ENCODE data around the gene NFYC. TPM values are rescaled to one million over a fixed set of nuclear protein-coding genes. Genes with fewer than 3 reads are reported as not detected.

NFYC gene
- total and polyA plus RNA-seq, 2 of the 8 experiments (the other 6 are each of a cell fraction or from before 2014, with no cell fraction given), result 54.1 to 124 TPM

DNA sequence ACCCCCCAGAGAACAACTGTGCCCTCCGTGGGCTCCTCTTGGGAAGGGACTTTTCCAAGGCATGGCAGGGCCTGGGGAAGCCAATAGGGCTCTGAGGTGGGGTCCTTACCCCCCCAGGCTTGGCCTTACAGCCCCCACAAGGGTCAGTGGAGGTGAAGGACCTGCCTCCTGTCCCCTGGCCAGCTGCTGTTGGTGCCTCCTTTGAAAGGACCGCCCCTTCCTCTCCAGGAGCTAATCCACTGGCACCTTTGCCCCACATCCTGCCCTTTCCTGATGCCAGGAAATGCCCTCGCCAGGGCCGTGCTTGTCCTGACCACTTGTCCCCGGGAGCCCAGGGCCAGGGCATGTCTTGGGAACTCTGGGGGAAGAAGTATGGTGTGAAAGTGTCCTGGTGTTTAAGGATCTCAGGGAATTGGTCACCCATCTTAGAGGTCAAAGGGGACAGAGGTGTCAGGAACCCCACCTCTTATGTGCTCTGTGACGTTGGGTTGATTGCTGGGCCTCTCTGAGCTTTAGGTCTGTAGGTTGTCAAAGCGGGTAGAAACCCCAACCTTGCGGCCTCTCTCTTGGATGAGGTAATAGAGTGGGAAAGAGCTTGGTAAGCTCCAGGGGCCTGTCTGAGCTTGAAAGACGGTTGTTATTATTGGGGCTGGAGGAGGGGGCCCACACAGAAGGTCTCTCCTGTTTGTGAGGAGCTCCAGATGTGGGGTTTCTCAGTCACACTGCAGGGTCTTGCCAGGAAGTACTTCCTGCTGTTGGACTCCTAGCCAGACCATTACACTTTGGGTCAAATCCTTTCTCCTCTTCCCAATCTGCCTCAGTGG lies 94.9 kb downstream of the NFYC start (continued):
- TF ChIP-seq, protein P1, sequence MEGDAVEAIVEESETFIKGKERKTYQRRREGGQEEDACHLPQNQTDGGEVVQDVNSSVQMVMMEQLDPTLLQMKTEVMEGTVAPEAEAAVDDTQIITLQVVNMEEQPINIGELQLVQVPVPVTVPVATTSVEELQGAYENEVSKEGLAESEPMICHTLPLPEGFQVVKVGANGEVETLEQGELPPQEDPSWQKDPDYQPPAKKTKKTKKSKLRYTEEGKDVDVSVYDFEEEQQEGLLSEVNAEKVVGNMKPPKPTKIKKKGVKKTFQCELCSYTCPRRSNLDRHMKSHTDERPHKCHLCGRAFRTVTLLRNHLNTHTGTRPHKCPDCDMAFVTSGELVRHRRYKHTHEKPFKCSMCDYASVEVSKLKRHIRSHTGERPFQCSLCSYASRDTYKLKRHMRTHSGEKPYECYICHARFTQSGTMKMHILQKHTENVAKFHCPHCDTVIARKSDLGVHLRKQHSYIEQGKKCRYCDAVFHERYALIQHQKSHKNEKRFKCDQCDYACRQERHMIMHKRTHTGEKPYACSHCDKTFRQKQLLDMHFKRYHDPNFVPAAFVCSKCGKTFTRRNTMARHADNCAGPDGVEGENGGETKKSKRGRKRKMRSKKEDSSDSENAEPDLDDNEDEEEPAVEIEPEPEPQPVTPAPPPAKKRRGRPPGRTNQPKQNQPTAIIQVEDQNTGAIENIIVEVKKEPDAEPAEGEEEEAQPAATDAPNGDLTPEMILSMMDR (IDR thresholded peaks at IDR 0.05; ENCODE audit: control extremely low read depth in 1 of 3, insufficient read depth in 1 of 3, low read depth in 1 of 3, low read length in 3 of 3), result no peak
- TF ChIP-seq CEBPB (IDR thresholded peaks at IDR 0.05; ENCODE audit: low read depth, low read length) (no peak), JUN (IDR thresholded peaks at IDR 0.05; ENCODE audit: low read depth, low read length) (no peak), BRCA1 (IDR thresholded peaks at IDR 0.05; ENCODE audit: low read depth, low read length) (no peak), POU5F1 (IDR thresholded peaks at IDR 0.05; ENCODE audit: low read depth, low read length) (no peak)
- TF ChIP-seq, protein P2, sequence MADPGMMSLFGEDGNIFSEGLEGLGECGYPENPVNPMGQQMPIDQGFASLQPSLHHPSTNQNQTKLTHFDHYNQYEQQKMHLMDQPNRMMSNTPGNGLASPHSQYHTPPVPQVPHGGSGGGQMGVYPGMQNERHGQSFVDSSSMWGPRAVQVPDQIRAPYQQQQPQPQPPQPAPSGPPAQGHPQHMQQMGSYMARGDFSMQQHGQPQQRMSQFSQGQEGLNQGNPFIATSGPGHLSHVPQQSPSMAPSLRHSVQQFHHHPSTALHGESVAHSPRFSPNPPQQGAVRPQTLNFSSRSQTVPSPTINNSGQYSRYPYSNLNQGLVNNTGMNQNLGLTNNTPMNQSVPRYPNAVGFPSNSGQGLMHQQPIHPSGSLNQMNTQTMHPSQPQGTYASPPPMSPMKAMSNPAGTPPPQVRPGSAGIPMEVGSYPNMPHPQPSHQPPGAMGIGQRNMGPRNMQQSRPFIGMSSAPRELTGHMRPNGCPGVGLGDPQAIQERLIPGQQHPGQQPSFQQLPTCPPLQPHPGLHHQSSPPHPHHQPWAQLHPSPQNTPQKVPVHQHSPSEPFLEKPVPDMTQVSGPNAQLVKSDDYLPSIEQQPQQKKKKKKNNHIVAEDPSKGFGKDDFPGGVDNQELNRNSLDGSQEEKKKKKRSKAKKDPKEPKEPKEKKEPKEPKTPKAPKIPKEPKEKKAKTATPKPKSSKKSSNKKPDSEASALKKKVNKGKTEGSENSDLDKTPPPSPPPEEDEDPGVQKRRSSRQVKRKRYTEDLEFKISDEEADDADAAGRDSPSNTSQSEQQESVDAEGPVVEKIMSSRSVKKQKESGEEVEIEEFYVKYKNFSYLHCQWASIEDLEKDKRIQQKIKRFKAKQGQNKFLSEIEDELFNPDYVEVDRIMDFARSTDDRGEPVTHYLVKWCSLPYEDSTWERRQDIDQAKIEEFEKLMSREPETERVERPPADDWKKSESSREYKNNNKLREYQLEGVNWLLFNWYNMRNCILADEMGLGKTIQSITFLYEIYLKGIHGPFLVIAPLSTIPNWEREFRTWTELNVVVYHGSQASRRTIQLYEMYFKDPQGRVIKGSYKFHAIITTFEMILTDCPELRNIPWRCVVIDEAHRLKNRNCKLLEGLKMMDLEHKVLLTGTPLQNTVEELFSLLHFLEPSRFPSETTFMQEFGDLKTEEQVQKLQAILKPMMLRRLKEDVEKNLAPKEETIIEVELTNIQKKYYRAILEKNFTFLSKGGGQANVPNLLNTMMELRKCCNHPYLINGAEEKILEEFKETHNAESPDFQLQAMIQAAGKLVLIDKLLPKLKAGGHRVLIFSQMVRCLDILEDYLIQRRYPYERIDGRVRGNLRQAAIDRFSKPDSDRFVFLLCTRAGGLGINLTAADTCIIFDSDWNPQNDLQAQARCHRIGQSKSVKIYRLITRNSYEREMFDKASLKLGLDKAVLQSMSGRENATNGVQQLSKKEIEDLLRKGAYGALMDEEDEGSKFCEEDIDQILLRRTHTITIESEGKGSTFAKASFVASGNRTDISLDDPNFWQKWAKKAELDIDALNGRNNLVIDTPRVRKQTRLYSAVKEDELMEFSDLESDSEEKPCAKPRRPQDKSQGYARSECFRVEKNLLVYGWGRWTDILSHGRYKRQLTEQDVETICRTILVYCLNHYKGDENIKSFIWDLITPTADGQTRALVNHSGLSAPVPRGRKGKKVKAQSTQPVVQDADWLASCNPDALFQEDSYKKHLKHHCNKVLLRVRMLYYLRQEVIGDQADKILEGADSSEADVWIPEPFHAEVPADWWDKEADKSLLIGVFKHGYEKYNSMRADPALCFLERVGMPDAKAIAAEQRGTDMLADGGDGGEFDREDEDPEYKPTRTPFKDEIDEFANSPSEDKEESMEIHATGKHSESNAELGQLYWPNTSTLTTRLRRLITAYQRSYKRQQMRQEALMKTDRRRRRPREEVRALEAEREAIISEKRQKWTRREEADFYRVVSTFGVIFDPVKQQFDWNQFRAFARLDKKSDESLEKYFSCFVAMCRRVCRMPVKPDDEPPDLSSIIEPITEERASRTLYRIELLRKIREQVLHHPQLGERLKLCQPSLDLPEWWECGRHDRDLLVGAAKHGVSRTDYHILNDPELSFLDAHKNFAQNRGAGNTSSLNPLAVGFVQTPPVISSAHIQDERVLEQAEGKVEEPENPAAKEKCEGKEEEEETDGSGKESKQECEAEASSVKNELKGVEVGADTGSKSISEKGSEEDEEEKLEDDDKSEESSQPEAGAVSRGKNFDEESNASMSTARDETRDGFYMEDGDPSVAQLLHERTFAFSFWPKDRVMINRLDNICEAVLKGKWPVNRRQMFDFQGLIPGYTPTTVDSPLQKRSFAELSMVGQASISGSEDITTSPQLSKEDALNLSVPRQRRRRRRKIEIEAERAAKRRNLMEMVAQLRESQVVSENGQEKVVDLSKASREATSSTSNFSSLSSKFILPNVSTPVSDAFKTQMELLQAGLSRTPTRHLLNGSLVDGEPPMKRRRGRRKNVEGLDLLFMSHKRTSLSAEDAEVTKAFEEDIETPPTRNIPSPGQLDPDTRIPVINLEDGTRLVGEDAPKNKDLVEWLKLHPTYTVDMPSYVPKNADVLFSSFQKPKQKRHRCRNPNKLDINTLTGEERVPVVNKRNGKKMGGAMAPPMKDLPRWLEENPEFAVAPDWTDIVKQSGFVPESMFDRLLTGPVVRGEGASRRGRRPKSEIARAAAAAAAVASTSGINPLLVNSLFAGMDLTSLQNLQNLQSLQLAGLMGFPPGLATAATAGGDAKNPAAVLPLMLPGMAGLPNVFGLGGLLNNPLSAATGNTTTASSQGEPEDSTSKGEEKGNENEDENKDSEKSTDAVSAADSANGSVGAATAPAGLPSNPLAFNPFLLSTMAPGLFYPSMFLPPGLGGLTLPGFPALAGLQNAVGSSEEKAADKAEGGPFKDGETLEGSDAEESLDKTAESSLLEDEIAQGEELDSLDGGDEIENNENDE (IDR thresholded peaks at IDR 0.05; ENCODE audit: insufficient replicate concordance, low read length), result no peak
- TF ChIP-seq, protein P3, sequence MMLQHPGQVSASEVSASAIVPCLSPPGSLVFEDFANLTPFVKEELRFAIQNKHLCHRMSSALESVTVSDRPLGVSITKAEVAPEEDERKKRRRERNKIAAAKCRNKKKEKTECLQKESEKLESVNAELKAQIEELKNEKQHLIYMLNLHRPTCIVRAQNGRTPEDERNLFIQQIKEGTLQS (IDR thresholded peaks at IDR 0.05; ENCODE audit: insufficient read depth, low read depth, low read length), result no peak
